Body of pancreas (tissue), 4 donors: ENCODE data around the gene SP1.

Experiments used
- POLR2A ChIP-seq, 3 donors: fragments of 450-650 bp; IDR thresholded peaks; one replicate each; pipeline ENCODE4 v1.6.1; 2016; ENCODE audit warnings: antibody characterized with exemption in 3 of 3, mild to moderate bottlenecking in 2 of 3
- TF ChIP-seq, protein P1 (sequence below), 7 experiments: fragments of 450-650 bp in 4 of 7; fragments of 200-600 bp in 3 of 7; sonication (generic) in 3 of 7; IDR thresholded peaks; one replicate each; pipeline ENCODE4 v1.5.1; 2016 to 2019; ENCODE audit warnings: antibody characterized with exemption in 7 of 7

DNA sequence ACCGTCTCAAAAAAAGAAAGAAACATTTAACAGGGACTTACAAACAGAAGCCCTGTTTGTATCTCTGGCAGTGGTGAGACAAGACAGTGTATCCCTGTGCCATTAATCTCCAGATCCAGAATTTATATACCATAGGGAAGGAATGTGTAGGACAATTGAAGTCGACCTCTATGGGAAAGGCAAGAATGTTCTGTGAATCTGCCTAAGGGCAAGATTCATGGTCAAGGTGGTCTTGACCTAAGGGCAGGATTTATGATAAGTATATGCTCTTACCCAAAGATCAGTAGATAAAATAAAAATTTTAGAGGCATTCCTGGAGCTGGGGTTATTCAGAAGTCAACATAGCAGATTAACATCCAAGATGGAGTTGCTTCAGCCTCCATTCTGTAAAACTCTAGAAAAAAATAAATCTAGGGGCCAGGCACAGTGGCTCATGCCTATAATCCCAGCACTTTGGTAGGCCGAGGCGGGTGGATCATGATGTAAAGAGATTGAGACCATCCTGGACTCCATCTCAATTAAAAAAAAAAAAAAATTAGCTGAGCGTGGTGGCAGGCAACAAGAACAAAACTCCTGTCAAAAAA lies 21.0 kb upstream of the SP1 start:
- TF ChIP-seq, protein P1, sequence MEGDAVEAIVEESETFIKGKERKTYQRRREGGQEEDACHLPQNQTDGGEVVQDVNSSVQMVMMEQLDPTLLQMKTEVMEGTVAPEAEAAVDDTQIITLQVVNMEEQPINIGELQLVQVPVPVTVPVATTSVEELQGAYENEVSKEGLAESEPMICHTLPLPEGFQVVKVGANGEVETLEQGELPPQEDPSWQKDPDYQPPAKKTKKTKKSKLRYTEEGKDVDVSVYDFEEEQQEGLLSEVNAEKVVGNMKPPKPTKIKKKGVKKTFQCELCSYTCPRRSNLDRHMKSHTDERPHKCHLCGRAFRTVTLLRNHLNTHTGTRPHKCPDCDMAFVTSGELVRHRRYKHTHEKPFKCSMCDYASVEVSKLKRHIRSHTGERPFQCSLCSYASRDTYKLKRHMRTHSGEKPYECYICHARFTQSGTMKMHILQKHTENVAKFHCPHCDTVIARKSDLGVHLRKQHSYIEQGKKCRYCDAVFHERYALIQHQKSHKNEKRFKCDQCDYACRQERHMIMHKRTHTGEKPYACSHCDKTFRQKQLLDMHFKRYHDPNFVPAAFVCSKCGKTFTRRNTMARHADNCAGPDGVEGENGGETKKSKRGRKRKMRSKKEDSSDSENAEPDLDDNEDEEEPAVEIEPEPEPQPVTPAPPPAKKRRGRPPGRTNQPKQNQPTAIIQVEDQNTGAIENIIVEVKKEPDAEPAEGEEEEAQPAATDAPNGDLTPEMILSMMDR (IDR thresholded peaks at IDR 0.05) = no peak
- TF ChIP-seq POLR2A (IDR thresholded peaks at IDR 0.05) = no peak
